Measurements from ENCODE around the gene HLA-A. TPM values are rescaled to one million over a fixed set of nuclear protein-coding genes. Genes with fewer than 3 reads are reported as not detected.
A peak's percentile ranks its signal among the peaks of the same experiment; 100 is the strongest.

Gene HLA-A
- total and polyA plus RNA-seq, 2 of the 13 experiments (the other 11 are each of a cell fraction or from before 2014, with no cell fraction given), result 345 to 527 TPM

- no peak for TF ChIP-seq E2F2 (CRISPR knock-in tag; IDR thresholded peaks at IDR 0.05; ENCODE audit: borderline replicate concordance)
- TF ChIP-seq CENPT (CRISPR knock-in tag; IDR thresholded peaks at IDR 0.05; ENCODE audit: low read depth), result no peak
- TF ChIP-seq SAP130 (CRISPR knock-in tag; IDR thresholded peaks at IDR 0.05; ENCODE audit: low read depth), result peak; percentile 64; the same call in 1 of the 2 replicates
- no peak for TF ChIP-seq MYPOP (CRISPR knock-in tag; IDR thresholded peaks at IDR 0.05)
- peak; percentile 0; the same call in 1 of the 2 replicates for TF ChIP-seq ZNF709 (CRISPR knock-in tag; IDR thresholded peaks at IDR 0.05)
- no peak for TF ChIP-seq NFYC (CRISPR knock-in tag; IDR thresholded peaks at IDR 0.05)
- no peak for TF ChIP-seq ZBTB7B (CRISPR knock-in tag; IDR thresholded peaks at IDR 0.05)
- TF ChIP-seq DMTF1 (CRISPR knock-in tag; IDR thresholded peaks at IDR 0.05), result no peak
- no peak for TF ChIP-seq HNRNPH1 (optimal IDR thresholded peaks at IDR 0.05; ENCODE audit: low read depth, low read length)
- no peak for TF ChIP-seq KDM1A (CRISPR knock-in tag; IDR thresholded peaks at IDR 0.05)
- TF ChIP-seq HOXA7 (CRISPR knock-in tag; IDR thresholded peaks at IDR 0.05), result no peak
- TF ChIP-seq ZBTB4 (CRISPR knock-in tag; IDR thresholded peaks at IDR 0.05; ENCODE audit: borderline replicate concordance), result 0 out of 2 replicates have a peak, but pooled peaks have one; percentile 13
- no peak for TF ChIP-seq ZMAT5 (CRISPR knock-in tag; IDR thresholded peaks at IDR 0.05; ENCODE audit: borderline replicate concordance, low read depth)
- no peak for TF ChIP-seq ZNF329 (CRISPR knock-in tag; IDR thresholded peaks at IDR 0.05; ENCODE audit: low read depth)
- no peak for TF ChIP-seq CEBPG (CRISPR knock-in tag; IDR thresholded peaks at IDR 0.05)
- no peak for TF ChIP-seq ISL2 (CRISPR knock-in tag; IDR thresholded peaks at IDR 0.05)
- 0 out of 2 replicates have a peak, but pooled peaks have one; percentile 9 for TF ChIP-seq ZNF124 (CRISPR knock-in tag; IDR thresholded peaks at IDR 0.05)
- no peak for TF ChIP-seq ZNF703 (CRISPR knock-in tag; IDR thresholded peaks at IDR 0.05; ENCODE audit: borderline replicate concordance)
- TF ChIP-seq ZNF343 (CRISPR knock-in tag; IDR thresholded peaks at IDR 0.05), result no peak; the same call in 1 of the 2 replicates
- no peak for TF ChIP-seq PRPF4 (IDR thresholded peaks at IDR 0.05; ENCODE audit: low read depth, low read length, poor library complexity, severe bottlenecking)
- TF ChIP-seq ZNF605 (CRISPR knock-in tag; IDR thresholded peaks at IDR 0.05), result peak; percentile 8; the same call in 1 of the 2 replicates
- no peak for TF ChIP-seq GTF3A (CRISPR knock-in tag; conservative IDR thresholded peaks at IDR 0.05)
Observed at GRCh38 chr6:29926413-29927274, 15.7 kb upstream of the HLA-A start (continued).

Data from HepG2 (cell line).